ENCODE results near the gene CREB3L1. TPM values are rescaled to one million over a fixed set of nuclear protein-coding genes. Genes with fewer than 3 reads are reported as not detected.

Gene CREB3L1
- total RNA-seq, 2 donors from 2014 or later, result 8.8 to 9.9 TPM

DNA sequence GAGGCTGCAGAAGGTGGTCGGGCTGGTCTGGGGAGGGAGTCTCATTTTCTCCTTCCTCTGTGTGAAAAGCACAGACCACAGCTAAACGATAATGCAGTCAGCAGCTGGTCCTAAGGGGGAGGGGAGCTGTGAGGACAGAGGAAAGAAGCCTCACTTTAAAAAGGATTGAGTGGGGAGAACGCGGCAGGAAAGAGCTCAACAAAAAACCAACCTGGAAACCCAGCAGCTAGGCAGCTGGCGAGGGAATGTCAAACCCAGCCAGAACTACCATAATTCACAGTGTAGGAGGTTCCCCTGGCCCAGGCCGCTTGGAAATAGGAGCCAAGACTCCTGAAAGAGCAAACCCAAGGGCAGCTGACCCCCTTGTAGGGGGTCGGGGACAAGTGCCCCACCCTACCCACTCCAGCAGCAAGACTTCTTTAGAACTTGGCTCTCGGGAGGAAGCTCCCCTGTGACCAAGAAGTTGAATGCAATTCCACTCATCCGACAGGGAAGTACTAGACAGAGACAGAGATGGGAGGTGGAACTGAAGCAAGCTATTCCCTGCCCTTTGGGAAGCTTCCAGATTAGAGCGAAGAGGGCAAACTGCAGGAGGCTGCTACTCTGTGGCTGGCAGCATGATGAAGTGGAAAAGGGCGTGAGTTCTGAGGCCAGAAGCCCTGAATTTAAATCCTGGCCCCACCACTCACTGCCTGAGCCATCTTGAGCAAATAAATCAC is 53.3 kb downstream of the CREB3L1 start:
- H3K36me3 ChIP-seq (ENCODE audit: control insufficient read depth, insufficient read depth, low read length), result no peaks in the 10 kb centered on the region
- peak; percentile 55 for DNase-seq
- TF ChIP-seq, protein P1, sequence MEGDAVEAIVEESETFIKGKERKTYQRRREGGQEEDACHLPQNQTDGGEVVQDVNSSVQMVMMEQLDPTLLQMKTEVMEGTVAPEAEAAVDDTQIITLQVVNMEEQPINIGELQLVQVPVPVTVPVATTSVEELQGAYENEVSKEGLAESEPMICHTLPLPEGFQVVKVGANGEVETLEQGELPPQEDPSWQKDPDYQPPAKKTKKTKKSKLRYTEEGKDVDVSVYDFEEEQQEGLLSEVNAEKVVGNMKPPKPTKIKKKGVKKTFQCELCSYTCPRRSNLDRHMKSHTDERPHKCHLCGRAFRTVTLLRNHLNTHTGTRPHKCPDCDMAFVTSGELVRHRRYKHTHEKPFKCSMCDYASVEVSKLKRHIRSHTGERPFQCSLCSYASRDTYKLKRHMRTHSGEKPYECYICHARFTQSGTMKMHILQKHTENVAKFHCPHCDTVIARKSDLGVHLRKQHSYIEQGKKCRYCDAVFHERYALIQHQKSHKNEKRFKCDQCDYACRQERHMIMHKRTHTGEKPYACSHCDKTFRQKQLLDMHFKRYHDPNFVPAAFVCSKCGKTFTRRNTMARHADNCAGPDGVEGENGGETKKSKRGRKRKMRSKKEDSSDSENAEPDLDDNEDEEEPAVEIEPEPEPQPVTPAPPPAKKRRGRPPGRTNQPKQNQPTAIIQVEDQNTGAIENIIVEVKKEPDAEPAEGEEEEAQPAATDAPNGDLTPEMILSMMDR (conservative IDR thresholded peaks at IDR 0.05), result no peak
- H3K9me3 ChIP-seq (ENCODE audit: control insufficient read depth, low read length), result no peaks in the 10 kb centered on the region
- peaks cover 6% of the 10 kb centered on the region for H3K4me1 ChIP-seq (ENCODE audit: control insufficient read depth, insufficient read depth, low read length)
- no peak overlapping the region for H3K4me3 Mint-ChIP-seq
- H3K27me3 ChIP-seq (ENCODE audit: control insufficient read depth, insufficient read depth, low read length, poor library complexity, severe bottlenecking), result peaks cover 62% of the 10 kb centered on the region
- H3K9me3 Mint-ChIP-seq, result no peaks in the 10 kb centered on the region
- H3K4me1 Mint-ChIP-seq, result peaks cover 15% of the 10 kb centered on the region
- 22 to 41% methylated on average over 8 to 11 of the region's 11 CpGs for WGBS, 2 experiments (ENCODE audit: insufficient coverage in 1 of 2, insufficient read length in 1 of 2)
- no peak overlapping the region for H3K9ac ChIP-seq (ENCODE audit: extremely low read depth, low read length, poor library complexity, severe bottlenecking)
- H3K4me3 ChIP-seq (ENCODE audit: low read length), result no peak overlapping the region
- no peak overlapping the region for H3K27ac Mint-ChIP-seq
- H3K36me3 Mint-ChIP-seq (ENCODE audit: low read depth), result no peaks in the 10 kb centered on the region
- peak overlapping the region; percentile 62 for H3K27ac ChIP-seq (ENCODE audit: low read depth, low read length)
- peaks cover 73% of the 10 kb centered on the region for H3K27me3 Mint-ChIP-seq (ENCODE audit: insufficient read depth)

DNA sequence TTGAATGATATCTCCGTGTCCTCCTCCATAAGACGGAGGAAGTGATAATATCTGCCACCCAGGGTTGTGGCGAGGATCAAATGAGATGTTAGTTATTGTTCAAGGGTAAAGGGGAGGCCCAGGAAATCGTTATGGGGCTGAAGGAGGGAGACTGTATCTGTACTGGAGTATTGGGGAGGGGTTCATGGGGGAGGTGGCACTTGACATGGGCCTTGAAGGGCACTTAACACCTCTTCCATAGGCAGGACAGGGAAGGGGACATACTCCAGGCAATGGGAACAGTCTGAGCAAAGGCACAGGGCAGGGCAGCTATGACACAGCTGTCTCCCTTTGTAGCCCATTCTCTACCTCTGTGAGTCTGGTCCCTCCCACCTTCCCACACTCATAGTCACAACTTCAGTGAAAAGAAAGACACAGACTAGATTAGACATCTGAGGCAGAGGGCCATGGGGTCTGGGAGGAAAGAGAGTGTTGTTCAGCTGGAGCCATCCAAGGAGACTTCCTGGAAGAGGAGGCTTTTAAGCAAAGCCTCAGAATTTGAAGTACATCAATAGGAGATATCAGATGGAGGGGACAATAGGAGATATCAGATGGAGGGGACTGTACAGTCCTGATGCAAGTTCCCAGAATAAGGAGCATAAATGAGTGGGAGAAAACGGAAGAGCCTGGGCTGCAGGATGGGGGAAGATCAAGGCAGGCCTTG is 54.0 kb downstream of the CREB3L1 start:
- Histone ChIP-seq H3K36me3 (ENCODE audit: control insufficient read depth, insufficient read depth, low read length) (no peaks in the 10 kb centered on the region), H3K4me3 (ENCODE audit: low read length) (no peak overlapping the region), H3K4me1 (ENCODE audit: control insufficient read depth, insufficient read depth, low read length) (peaks cover 6% of the 10 kb centered on the region), H3K27ac (ENCODE audit: low read depth, low read length) (no peak overlapping the region), H3K27me3 (ENCODE audit: control insufficient read depth, insufficient read depth, low read length, poor library complexity, severe bottlenecking) (peaks cover 69% of the 10 kb centered on the region), H3K9me3 (ENCODE audit: control insufficient read depth, low read length) (no peaks in the 10 kb centered on the region), H3K9ac (ENCODE audit: extremely low read depth, low read length, poor library complexity, severe bottlenecking) (no peak overlapping the region)
- 82 to 87% methylated on average over 3 to 5 of the region's 5 CpGs for WGBS, 2 experiments (ENCODE audit: insufficient coverage in 1 of 2, insufficient read length in 1 of 2)
- TF ChIP-seq, protein P1 (conservative IDR thresholded peaks at IDR 0.05), result no peak
- no peaks in the 10 kb centered on the region for H3K9me3 Mint-ChIP-seq
- H3K4me1 Mint-ChIP-seq, result peaks cover 15% of the 10 kb centered on the region
- H3K36me3 Mint-ChIP-seq (ENCODE audit: low read depth), result no peaks in the 10 kb centered on the region
- DNase-seq, result no peak
- no peak overlapping the region for H3K27ac Mint-ChIP-seq
- peaks cover 79% of the 10 kb centered on the region for H3K27me3 Mint-ChIP-seq (ENCODE audit: insufficient read depth)
- H3K4me3 Mint-ChIP-seq, result peak overlapping the region; percentile 50

DNA sequence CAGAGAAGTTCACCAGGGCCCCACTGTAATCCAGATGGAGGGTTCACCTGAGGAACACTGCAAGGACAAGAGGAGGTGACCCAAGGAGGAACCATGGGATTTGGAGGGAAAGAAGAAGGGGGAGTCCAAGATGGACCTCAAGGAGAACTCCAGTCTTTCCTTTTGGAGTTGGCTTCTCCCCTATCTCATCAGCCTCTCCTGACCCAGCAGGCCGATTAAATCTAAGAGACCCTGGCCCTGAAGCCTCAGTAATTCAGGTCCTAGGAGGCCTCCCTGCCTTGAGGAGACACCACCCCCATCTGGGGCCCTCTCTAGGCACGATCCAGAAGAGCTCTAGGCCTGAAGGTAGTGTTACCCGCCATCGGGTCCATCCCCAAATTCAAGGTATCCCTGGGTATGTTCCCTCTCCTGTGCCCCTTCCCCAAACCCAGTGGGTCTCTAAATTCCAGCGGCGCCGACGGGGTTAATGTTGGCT is 54.7 kb downstream of the CREB3L1 start:
- 32 to 45% methylated on average over 7 to 8 of the region's 8 CpGs for WGBS, 2 experiments (ENCODE audit: insufficient coverage in 1 of 2, insufficient read length in 1 of 2)
- H3K27me3 ChIP-seq (ENCODE audit: control insufficient read depth, insufficient read depth, low read length, poor library complexity, severe bottlenecking), result peaks cover 73% of the 10 kb centered on the region
- H3K36me3 ChIP-seq (ENCODE audit: control insufficient read depth, insufficient read depth, low read length), result no peaks in the 10 kb centered on the region
- peak overlapping the region; percentile 66 for H3K4me3 ChIP-seq (ENCODE audit: low read length)
- peak overlapping the region; percentile 50 for H3K4me3 Mint-ChIP-seq
- H3K9ac ChIP-seq (ENCODE audit: extremely low read depth, low read length, poor library complexity, severe bottlenecking), result no peak overlapping the region
- no peaks in the 10 kb centered on the region for H3K9me3 ChIP-seq (ENCODE audit: control insufficient read depth, low read length)
- H3K9me3 Mint-ChIP-seq, result no peaks in the 10 kb centered on the region
- peaks cover 81% of the 10 kb centered on the region for H3K27me3 Mint-ChIP-seq (ENCODE audit: insufficient read depth)
- TF ChIP-seq, protein P1 (conservative IDR thresholded peaks at IDR 0.05), result no peak
- H3K4me1 Mint-ChIP-seq, result peaks cover 15% of the 10 kb centered on the region
- H3K36me3 Mint-ChIP-seq (ENCODE audit: low read depth), result no peaks in the 10 kb centered on the region
- DNase-seq, result no peak
- no peak overlapping the region for H3K27ac ChIP-seq (ENCODE audit: low read depth, low read length)
- H3K4me1 ChIP-seq (ENCODE audit: control insufficient read depth, insufficient read depth, low read length), result peaks cover 6% of the 10 kb centered on the region
- no peak overlapping the region for H3K27ac Mint-ChIP-seq

Measured in endodermal cell (in vitro differentiated cells).